Stimulated activated CD4-positive, alpha-beta T cell treated with anti-CD3 and anti-CD28 coated beads, Interleukin-2, amount 100 ng/mL, for 24 hours (primary cell): ENCODE measurements around the gene ADM5.
"Not testable (repeated sequence)": the region's sequence is repeated elsewhere in the genome, so short reads cannot be mapped to it uniquely, and the experiment has no call there.

ENCODE experiments used
- DNase-seq, 2 donors: peaks; one replicate each; pipeline ENCODE4 v3.0.0-alpha.2; 2020

The ADM5 gene

DNA sequence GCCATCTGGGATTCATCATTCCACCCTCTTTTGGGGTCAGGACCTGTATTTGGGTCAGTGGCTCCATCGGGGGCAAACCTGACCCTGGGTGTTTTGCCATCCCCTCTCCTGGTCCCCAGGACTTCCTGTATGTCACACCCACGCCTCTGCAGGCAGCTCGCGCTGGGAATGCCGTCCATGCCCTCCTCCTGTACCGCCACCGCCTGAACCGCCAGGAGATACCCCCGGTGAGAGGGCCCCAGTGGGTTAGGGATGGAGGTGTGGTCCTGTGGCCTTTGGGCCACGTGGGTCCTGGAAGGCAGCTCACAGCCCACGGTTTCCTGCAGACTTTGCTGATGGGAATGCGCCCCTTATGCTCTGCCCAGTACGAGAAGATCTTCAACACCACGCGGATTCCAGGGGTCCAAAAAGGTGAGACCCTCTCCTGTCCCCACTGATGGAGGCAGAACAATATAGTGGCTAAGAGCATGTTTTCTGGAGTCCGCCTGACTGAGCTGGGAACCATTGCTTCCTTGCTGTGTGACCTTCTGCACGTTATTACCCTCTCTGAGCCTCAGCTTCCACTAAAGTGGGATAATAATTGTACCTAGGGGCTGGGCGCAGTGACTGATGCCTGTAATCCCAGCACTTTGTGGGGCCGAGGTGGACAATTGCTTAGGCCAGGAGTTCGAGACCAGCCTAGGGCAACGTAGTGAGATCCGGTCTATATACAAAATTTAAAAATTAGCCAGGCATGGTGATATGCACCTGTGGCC, 15.7 kb downstream of the ADM5 start:
- DNase-seq, result no peak

DNA sequence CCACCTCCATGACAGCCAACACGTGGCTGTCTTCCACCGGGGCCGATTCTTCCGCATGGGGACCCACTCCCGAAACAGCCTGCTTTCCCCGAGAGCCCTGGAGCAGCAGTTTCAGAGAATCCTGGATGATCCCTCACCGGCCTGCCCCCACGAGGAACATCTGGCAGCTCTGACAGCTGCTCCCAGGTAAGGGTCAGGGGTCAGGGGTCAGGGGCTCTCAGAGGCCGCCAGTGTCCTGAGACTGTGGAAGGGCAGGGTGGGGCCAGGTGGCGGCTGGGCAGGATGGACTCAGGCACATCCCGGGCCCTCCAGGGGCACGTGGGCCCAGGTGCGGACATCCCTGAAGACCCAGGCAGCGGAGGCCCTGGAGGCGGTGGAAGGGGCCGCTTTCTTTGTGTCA, 16.5 kb downstream of the ADM5 start:
- DNase-seq, result no peak

- no peak for DNase-seq
Observed at GRCh38 chr19:49710372-49710951, 21.1 kb downstream of the ADM5 start.

- no peak for DNase-seq
Observed at GRCh38 chr19:49712397-49712859, 23.0 kb downstream of the ADM5 start.

- no peak for DNase-seq
Observed at GRCh38 chr19:49713236-49713845, 23.9 kb downstream of the ADM5 start.

DNA sequence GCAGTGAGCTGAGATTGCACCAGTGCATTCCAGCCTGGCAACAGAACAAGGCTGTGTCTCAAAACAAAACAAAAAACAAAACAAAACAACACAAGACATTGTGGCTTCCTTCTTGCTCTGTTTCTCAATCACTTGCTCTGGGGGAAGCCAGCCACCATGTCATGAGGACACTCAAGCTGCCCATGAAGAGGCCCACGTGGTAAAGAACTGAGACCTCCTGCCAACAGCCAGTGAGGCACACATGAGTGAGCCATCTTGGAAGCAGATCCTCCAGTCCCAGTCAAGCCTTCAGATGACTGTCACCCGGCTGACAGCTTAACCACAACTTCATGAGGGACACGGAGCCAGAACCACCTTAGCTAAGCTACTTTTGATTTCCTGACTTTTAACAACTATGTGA, 26.8 kb downstream of the ADM5 start:
- no peak for DNase-seq

- DNase-seq, result no peak
Observed at GRCh38 chr19:49718511-49718910, 29.1 kb downstream of the ADM5 start.

DNA sequence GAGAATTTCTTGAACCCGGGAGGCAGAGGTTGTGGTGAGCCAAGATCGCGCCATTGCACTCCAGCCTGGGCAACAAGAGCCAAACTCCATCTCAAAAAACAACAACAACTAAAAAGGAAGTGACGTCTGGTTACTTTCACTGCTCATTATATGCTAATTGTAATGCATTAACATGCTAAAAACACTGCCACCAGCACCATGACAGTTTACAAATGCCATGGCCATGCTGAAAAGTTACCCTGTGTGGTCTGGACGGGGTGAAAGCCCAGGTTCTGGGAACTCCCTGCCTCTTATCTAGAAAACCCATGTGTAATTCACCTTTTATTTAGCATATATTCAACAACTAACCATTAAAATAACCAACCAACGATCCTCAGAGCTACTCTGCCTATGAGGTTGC, 29.6 kb downstream of the ADM5 start:
- no peak for DNase-seq

GRCh38 chr19:49719420-49719819, 30.0 kb downstream of the ADM5 start:
- DNase-seq, result not testable (repeated sequence)

- no peak for DNase-seq
Observed at GRCh38 chr19:49727217-49728030, 38.0 kb downstream of the ADM5 start.

GRCh38 chr19:49730166-49730565, 40.8 kb downstream of the ADM5 start:
- DNase-seq, result no peak

GRCh38 chr19:49738268-49738667, 48.9 kb downstream of the ADM5 start:
- DNase-seq, result no peak

- no peak for DNase-seq
Observed at GRCh38 chr19:49739098-49739497, 49.7 kb downstream of the ADM5 start.

- no peak for DNase-seq
Observed at GRCh38 chr19:49739933-49740332, 50.5 kb downstream of the ADM5 start.
